ENCODE results near the gene CDHR1. TPM values are rescaled to one million over a fixed set of nuclear protein-coding genes. Genes with fewer than 3 reads are reported as not detected.

The CDHR1 gene
- polyA plus RNA-seq, 1 donor from 2014 or later: 1.9 TPM

DNA sequence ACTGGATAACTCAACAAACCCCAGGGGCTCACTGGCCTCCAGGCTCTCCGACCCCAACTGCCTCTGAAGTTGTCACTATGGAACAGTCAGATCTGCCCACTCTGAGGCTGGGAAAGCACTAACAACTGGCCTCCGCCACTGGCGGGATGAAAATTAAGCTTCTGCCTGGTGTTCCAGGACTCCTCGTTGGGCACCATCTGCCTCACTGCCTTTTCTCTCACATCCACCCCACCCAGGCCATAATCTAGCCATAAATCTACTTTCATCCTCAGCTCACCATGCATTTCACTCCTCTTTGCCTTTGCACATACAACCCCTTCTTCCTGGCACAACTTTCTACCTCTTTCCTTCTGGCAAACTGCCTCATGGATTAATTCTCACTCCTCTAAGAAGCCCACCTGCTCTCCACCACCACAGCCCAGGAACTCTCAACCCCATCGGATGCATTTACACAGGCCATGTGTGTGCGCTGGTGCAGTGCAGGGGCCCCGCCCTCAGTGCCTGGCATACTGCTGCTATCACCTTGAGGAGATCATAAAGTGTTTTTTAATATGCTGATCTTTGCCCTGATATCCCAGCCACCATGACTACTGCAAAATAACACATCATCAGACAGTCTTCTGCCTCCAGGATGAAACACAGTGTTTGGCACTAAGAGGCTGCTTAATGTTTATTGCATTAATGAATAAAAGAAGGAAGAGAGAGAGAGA, 4.0 kb downstream of the CDHR1 start:
- TF ChIP-seq SMC3 (conservative IDR thresholded peaks at IDR 0.05; ENCODE audit: poor library complexity) (no peak), TAF1 (IDR thresholded peaks at IDR 0.05; ENCODE audit: low read depth) (no peak), EZH2 (IDR thresholded peaks at IDR 0.05; ENCODE audit: borderline replicate concordance, insufficient read depth, low read length, poor library complexity, severe bottlenecking) (no peak)

DNA sequence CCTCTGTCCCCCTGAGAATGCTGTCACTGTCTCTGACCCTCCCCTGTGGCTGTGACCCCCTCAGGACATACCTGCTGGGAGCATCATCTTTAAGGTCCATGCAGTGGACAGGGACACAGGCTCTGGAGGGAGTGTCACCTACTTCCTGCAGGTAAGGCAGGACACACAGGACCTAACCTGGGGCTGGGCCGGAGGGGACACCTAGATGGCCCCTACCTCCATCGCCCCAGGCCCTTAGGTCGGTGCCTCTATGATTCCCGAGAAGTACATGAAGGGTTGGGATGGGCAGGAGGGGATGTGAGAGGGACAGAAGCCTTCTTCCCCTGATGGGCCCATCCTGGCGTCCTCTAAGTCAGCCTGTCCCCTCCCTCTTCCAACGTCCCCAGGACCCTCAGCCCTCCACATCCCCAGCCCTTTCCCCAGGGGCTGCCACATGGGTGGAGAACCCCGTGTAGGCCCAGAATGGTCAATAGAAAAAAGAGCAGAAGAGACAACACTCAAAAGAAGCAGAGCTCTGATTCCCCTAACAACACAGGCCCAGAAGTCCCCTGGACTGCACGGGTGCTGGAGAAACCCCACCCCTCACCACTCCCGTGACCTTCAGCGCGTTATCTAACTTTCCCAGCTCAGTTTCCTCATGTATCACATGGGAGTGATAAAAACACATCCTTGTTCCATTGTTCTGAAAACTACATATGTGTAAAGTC, 6.4 kb downstream of the CDHR1 start:
- H3K27me3 ChIP-seq (ENCODE audit: insufficient read depth, low read depth, low read length): peaks cover 4% of the 10 kb centered on the region
- TF ChIP-seq POLR2AphosphoS5 (IDR thresholded peaks at IDR 0.05) (no peak), TAF1 (IDR thresholded peaks at IDR 0.05; ENCODE audit: low read depth) (no peak), SMC3 (conservative IDR thresholded peaks at IDR 0.05; ENCODE audit: poor library complexity) (no peak), MXI1 (conservative IDR thresholded peaks at IDR 0.05; ENCODE audit: poor library complexity, severe bottlenecking) (no peak), RAD21 (conservative IDR thresholded peaks at IDR 0.05) (no peak), EP300 (conservative IDR thresholded peaks at IDR 0.05; ENCODE audit: poor library complexity, severe bottlenecking) (no peak), EZH2 (IDR thresholded peaks at IDR 0.05; ENCODE audit: borderline replicate concordance, insufficient read depth, low read length, poor library complexity, severe bottlenecking) (no peak)
- TF ChIP-seq, protein P1, sequence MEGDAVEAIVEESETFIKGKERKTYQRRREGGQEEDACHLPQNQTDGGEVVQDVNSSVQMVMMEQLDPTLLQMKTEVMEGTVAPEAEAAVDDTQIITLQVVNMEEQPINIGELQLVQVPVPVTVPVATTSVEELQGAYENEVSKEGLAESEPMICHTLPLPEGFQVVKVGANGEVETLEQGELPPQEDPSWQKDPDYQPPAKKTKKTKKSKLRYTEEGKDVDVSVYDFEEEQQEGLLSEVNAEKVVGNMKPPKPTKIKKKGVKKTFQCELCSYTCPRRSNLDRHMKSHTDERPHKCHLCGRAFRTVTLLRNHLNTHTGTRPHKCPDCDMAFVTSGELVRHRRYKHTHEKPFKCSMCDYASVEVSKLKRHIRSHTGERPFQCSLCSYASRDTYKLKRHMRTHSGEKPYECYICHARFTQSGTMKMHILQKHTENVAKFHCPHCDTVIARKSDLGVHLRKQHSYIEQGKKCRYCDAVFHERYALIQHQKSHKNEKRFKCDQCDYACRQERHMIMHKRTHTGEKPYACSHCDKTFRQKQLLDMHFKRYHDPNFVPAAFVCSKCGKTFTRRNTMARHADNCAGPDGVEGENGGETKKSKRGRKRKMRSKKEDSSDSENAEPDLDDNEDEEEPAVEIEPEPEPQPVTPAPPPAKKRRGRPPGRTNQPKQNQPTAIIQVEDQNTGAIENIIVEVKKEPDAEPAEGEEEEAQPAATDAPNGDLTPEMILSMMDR (IDR thresholded peaks at IDR 0.05; ENCODE audit: poor library complexity, severe bottlenecking): no peak
- TF ChIP-seq, protein P2, sequence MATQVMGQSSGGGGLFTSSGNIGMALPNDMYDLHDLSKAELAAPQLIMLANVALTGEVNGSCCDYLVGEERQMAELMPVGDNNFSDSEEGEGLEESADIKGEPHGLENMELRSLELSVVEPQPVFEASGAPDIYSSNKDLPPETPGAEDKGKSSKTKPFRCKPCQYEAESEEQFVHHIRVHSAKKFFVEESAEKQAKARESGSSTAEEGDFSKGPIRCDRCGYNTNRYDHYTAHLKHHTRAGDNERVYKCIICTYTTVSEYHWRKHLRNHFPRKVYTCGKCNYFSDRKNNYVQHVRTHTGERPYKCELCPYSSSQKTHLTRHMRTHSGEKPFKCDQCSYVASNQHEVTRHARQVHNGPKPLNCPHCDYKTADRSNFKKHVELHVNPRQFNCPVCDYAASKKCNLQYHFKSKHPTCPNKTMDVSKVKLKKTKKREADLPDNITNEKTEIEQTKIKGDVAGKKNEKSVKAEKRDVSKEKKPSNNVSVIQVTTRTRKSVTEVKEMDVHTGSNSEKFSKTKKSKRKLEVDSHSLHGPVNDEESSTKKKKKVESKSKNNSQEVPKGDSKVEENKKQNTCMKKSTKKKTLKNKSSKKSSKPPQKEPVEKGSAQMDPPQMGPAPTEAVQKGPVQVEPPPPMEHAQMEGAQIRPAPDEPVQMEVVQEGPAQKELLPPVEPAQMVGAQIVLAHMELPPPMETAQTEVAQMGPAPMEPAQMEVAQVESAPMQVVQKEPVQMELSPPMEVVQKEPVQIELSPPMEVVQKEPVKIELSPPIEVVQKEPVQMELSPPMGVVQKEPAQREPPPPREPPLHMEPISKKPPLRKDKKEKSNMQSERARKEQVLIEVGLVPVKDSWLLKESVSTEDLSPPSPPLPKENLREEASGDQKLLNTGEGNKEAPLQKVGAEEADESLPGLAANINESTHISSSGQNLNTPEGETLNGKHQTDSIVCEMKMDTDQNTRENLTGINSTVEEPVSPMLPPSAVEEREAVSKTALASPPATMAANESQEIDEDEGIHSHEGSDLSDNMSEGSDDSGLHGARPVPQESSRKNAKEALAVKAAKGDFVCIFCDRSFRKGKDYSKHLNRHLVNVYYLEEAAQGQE (IDR thresholded peaks at IDR 0.05; ENCODE audit: borderline replicate concordance): no peak
- H3K4me2 ChIP-seq (ENCODE audit: low read length): no peak overlapping the region
- H3K4me3 ChIP-seq (ENCODE audit: low read length): no peak overlapping the region
- H3K9me3 ChIP-seq (ENCODE audit: low read length): no peaks in the 10 kb centered on the region
- no peaks in the 10 kb centered on the region for H3K79me2 ChIP-seq (replicated peaks; ENCODE audit: insufficient read depth, low read length)
- H3K36me3 ChIP-seq (ENCODE audit: insufficient read depth, low read length): no peaks in the 10 kb centered on the region
- H3F3A ChIP-seq (ENCODE audit: insufficient read depth, low read length, poor library complexity, severe bottlenecking): no peaks in the 10 kb centered on the region
- no peaks in the 10 kb centered on the region for H3K9me2 ChIP-seq (ENCODE audit: insufficient read depth, low read length)
- H3K27ac ChIP-seq (ENCODE audit: low read length): no peak overlapping the region
- no peak overlapping the region for H3K9ac ChIP-seq (ENCODE audit: low read length)
- no peak overlapping the region for H2AFZ ChIP-seq (ENCODE audit: low read depth, low read length)
- H4K20me1 ChIP-seq (ENCODE audit: insufficient read depth): no peaks in the 10 kb centered on the region

More for the DNA sequence above, 4.0 kb downstream of the CDHR1 start:
- H3K27ac ChIP-seq (ENCODE audit: low read length): no peak overlapping the region
- no peaks in the 10 kb centered on the region for H3F3A ChIP-seq (ENCODE audit: insufficient read depth, low read length, poor library complexity, severe bottlenecking)
- no peak overlapping the region for H3K4me2 ChIP-seq (ENCODE audit: low read length)
- H3K36me3 ChIP-seq (ENCODE audit: insufficient read depth, low read length): no peaks in the 10 kb centered on the region
- no peak overlapping the region for H2AFZ ChIP-seq (ENCODE audit: low read depth, low read length)
- no peak overlapping the region for H3K9ac ChIP-seq (ENCODE audit: low read length)
- H3K9me3 ChIP-seq (ENCODE audit: low read length): no peaks in the 10 kb centered on the region
- no peaks in the 10 kb centered on the region for H3K79me2 ChIP-seq (replicated peaks; ENCODE audit: insufficient read depth, low read length)
- H4K20me1 ChIP-seq (ENCODE audit: insufficient read depth): no peaks in the 10 kb centered on the region
- H3K9me2 ChIP-seq (ENCODE audit: insufficient read depth, low read length): no peaks in the 10 kb centered on the region
- H3K4me3 ChIP-seq (ENCODE audit: low read length): no peak overlapping the region
- peaks cover 27% of the 10 kb centered on the region for H3K27me3 ChIP-seq (ENCODE audit: insufficient read depth, low read depth, low read length)
